Thyroid gland (tissue), 4 donors: ENCODE measurements around the gene CLDN24.

ENCODE experiments used
- POLR2A ChIP-seq, 2 donors: fragments of 450-650 bp; IDR thresholded peaks; one replicate each; pipeline ENCODE4 v1.6.1; 2017; ENCODE audit warnings: antibody characterized with exemption in 2 of 2, mild to moderate bottlenecking in 2 of 2, moderate library complexity in 1 of 2
- TF ChIP-seq, protein P1 (sequence below), 6 experiments: fragments of 200-600 bp in 3 of 6; fragments of 450-650 bp in 3 of 6; sonication (generic) in 3 of 6; IDR thresholded peaks; one replicate each; pipeline ENCODE4 v1.5.1; 2016 to 2019; ENCODE audit warnings: antibody characterized with exemption in 6 of 6, mild to moderate bottlenecking in 2 of 6, inconsistent platforms in 1 of 6, moderate library complexity in 1 of 6

DNA sequence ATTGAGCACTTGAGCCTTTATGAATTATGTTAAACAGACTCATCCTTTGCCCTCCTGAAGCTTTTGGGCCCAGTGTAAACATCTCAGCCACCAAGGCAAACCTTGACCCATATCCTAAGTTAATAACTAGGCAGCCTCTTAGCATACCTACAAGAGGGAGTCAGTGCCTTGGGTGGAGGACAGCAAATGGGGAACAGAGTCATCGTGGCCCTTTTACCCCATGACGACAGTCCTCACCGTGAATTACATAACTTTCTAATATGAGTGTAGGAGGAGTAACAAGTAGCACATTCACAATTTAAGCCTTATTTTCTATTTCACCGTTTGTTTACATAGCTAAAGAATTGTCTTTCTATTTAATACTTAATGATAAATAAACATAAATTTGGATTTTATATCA, 18.9 kb downstream of the CLDN24 start:
- TF ChIP-seq, protein P1, sequence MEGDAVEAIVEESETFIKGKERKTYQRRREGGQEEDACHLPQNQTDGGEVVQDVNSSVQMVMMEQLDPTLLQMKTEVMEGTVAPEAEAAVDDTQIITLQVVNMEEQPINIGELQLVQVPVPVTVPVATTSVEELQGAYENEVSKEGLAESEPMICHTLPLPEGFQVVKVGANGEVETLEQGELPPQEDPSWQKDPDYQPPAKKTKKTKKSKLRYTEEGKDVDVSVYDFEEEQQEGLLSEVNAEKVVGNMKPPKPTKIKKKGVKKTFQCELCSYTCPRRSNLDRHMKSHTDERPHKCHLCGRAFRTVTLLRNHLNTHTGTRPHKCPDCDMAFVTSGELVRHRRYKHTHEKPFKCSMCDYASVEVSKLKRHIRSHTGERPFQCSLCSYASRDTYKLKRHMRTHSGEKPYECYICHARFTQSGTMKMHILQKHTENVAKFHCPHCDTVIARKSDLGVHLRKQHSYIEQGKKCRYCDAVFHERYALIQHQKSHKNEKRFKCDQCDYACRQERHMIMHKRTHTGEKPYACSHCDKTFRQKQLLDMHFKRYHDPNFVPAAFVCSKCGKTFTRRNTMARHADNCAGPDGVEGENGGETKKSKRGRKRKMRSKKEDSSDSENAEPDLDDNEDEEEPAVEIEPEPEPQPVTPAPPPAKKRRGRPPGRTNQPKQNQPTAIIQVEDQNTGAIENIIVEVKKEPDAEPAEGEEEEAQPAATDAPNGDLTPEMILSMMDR (IDR thresholded peaks at IDR 0.05), result no peak
- no peak for TF ChIP-seq POLR2A (IDR thresholded peaks at IDR 0.05)
